SHP77 (cell line): ENCODE results near the gene IFRD2.
"Not testable (repeated sequence)": the region's sequence is repeated elsewhere in the genome, so short reads cannot be mapped to it uniquely, and the experiment has no call there.

Source experiments
- DNase-seq, 2 experiments: peaks; one replicate each; lab custom pipeline; 2025; lab: John Stamatoyannopoulos, UW

The IFRD2 gene

DNA sequence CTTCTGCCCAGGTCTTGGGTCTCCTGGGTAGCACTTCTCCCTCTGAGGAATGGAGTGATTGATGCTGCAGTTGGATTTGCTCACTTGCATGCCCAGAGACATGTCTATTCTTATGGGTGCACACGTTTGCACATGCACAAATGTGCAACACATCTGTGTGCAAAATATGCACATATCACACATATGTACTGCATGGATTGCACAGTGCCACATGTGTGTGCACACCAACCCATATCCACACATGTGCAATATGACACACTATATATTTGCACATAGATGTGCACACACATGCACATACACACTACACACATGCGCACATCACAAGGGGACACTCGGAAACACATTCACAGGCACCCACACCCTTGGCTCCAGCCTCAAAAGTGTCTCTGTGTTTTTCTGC lies 24.0 kb downstream of the IFRD2 start:
- no peak for DNase-seq

GRCh38 chr3:50267280-50267913 lies 24.8 kb downstream of the IFRD2 start:
- no peak for DNase-seq

- DNase-seq, result no peak
These were observed 25.4 kb downstream of the IFRD2 start for GRCh38 chr3:50266836-50267235.

- no peak for DNase-seq
These were observed 26.2 kb downstream of the IFRD2 start for GRCh38 chr3:50266017-50266416.

DNA sequence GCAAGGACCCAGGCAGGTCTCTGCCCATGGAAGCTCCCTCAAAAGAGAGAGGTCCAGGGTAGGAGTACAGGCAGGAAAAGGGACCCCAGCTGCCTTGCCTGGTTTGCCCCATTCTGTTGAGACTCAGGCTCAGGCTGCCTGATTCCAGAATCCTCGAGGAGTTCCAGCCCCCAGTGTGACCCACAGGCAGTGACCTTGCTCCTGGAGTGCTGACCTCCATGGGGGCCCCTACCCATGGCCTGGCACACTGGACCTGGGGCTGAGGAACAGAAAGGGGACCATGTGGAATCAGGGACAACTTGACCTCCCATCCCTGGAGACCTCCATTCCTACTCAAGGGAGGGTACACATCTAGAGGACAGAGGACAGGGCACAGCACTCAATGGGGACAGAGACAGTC lies 26.7 kb downstream of the IFRD2 start:
- DNase-seq, result no peak

- DNase-seq, result no peak
These were observed 27.2 kb downstream of the IFRD2 start for GRCh38 chr3:50264964-50265485.

DNA sequence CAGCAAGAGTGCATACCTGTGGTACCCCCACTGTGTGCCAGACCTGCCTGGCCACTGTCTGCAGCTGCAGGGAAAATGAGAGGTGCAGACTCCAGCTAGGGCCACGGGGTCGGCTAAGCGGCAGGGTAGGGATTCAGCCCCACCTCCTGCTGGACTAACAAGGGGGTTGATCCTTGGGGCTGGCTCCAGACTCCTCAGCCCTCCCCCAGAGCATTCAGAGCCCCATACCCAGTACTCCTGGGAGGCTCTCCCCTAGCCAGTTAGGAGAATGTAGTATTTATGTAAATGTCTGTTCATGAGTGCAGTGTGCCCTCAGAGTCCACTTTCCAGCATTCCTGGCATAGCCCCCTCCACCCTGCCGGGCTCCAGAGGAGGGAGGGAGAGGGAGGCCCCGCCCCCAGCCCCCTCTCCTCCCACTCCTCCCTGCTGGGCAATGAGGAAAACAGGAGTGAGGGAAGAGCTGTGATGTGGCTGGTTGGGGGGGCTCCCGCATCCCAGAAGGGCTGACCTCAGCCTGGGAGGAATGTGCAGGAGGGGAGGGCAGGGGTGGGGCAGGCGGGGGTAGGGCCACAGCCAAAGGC lies 27.8 kb downstream of the IFRD2 start:
- DNase-seq, result no peak

- DNase-seq, result no peak
These were observed 28.5 kb downstream of the IFRD2 start for GRCh38 chr3:50263478-50264382.

- no peak for DNase-seq
These were observed 29.5 kb downstream of the IFRD2 start for GRCh38 chr3:50262778-50263177.

- not testable (repeated sequence) for DNase-seq
These were observed 30.0 kb downstream of the IFRD2 start for GRCh38 chr3:50262200-50262599.

- DNase-seq, result no peak
These were observed 30.7 kb downstream of the IFRD2 start for GRCh38 chr3:50261505-50261904.

DNA sequence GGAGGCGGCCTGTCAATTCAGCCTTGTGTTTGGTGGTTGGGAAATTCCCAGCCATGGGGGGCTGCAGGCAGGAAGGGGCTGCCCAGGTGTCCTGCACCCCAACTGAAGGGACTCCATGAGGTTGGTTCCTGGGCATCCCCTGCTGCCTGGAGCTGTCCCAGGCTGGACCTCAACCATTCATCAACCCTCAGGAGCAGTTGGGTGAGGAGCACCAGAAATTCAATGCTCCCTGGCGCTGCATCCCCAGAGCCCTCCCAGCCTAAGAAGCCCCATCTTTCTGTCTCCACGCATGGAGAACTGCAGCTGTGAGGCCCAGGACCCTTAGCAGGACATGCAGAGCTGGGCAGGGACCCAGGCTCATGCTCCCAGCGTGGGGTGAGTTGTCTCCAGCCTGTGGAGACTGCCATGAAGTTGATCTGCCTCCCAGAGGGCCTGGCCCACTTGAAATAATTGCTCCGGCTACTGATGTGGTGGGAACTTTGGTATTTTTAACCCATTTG lies 31.2 kb downstream of the IFRD2 start:
- no peak for DNase-seq

DNA sequence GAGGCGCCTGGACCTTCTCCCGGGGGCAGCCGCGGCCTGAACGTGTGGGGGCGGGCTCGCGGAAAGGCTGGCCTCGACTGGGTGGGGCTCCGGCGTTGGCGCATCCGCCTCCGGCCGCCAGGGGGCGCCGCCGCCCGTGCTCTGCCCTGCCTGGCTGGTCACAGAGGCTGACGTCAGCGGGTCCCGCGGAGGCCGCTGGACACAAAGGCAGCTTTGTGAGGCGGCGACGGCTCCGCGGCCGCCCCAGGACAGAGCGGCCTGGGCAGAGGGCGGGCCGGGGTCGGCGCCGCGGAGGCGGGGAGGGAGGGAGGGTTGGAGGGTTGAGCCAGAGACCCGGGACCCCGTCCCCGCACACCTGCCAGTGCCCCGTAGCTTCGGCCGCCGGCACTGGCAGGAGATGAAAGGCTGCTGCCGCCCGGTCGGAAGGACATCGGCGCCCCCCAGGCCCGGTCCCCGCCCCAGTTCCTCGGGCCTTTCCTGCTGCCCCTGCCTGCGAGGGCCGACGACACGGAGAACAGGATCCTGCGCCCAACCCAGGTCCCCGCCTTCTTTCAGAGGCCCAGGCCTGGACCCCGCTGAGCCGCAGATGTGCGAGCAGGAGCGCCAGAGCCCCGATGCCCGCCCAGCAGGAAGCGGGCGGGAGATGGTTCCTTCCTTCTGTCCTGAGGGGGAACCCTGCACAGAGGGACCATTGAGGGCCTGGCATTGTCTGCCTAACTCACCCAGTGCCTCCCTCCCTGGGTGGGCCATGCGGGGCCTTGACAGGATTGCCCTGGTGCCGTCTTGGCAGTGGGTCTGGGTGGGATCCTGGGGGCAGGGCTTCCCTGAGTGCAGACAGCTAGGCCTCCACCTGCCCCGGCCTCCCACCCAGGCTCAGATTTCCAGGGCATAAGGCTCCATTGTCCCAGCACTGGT lies 31.9 kb downstream of the IFRD2 start:
- DNase-seq, result peak; percentile 72 to 85

GRCh38 chr3:50259432-50260026 lies 32.7 kb downstream of the IFRD2 start:
- no peak for DNase-seq

DNA sequence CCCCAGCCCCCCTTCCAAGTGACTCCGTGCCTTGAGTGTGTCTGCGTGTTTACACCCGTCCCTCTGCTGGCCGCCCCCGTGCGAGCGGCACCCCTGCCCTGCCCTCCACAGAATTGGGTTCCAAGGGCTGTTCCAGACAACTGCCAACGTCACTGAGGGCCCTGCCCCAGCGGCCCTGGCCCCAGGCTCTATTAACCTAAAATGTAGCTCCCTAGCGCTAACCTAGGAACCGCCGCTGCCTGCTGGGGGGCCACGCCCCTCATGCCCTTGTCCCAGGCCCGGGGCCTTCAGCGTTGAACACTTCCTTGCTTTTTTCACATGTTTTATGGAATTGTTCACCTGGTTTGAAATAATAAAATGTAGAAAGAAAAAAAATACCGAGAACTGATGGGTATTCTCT lies 33.2 kb downstream of the IFRD2 start:
- DNase-seq, result no peak

DNA sequence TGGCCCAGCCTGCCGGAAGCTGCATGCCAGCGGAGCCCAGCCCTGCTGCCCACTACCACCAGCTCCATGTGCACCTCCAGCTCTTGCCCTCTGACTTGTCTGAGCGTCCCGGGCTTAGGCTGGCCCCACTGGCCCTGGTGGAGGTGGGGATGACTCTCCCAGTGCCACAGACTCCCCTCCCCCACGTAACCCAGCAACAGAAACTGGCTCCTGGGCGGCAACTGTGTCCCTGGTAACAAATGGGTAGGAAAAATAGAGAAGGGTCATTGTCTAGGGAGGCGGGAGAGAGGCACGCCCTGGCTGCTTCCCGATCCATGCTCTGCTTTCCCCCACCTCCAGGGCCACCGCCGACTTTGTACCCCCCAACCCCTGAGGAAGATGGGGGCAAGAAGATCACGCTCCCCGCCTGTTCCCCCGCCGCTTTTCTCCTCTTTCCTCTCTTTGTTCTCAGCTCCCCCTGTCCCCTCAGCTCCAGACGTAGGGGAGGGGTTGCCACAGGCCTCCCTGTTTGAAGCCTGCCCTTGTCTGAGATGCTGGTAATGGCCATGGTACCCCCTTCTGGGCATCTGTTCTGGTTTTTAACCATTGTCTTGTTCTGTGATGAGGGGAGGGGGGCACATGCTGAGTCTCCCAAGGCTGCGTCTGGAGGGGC lies 34.1 kb downstream of the IFRD2 start:
- DNase-seq, result no peak

DNA sequence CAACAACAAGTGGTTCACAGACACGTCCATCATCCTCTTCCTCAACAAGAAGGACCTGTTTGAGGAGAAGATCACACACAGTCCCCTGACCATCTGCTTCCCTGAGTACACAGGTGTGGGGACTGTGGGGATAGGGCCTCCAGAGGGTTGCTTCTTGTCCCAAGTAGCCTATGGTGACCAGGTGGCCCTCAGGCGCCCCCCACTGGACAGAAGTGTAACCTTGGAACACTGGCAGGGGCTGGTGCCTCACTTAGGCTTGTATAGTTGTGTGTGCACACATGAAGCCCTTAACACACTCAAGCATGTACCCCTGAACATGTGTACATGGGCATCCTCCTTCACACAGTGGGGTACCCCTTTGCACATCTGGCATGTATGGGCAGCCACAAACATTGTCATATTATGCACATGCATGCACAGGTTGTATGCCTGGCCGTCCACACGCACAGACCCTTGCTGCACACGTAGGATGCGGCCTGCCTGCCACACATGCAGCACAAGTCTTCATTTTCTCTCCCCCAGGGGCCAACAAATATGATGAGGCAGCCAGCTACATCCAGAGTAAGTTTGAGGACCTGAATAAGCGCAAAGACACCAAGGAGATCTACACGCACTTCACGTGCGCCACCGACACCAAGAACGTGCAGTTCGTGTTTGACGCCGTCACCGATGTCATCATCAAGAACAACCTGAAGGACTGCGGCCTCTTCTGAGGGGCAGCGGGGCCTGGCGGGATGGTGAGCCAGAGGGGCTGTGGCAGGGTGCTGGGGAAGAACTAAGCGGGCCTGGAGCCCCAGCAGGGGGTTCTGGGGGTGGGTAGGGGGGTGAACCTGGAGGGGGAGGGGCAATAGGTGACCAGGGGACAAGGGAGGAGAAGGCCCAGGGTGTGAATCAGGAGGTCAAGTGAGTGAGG lies 35.0 kb downstream of the IFRD2 start:
- peak; percentile 50 to 65 for DNase-seq

- DNase-seq, result no peak
These were observed 37.0 kb downstream of the IFRD2 start for GRCh38 chr3:50255251-50255615.

GRCh38 chr3:50254577-50255250 lies 37.5 kb downstream of the IFRD2 start:
- no peak for DNase-seq
